ENCODE results near the gene POPDC2.

DNA sequence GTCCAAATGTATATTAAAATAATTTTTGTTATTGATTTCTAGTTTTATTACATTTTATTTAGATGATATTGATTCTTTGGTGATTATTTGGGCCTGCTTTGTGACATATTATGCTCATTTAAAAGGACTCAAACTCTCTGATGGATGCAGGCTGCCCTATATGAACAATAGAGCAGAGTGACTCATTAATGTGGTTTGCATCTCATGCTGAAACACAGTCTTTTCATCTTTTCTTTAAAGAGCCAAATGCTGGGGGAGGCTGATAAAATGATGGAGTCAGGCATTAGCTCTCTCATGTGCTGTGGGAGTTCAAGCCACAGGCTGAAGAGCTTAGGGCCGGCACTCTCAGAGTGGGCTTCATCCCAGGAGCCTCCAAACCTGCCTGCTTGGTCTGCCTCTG lies 55.5 kb downstream of the POPDC2 start:
- no peak for TF ChIP-seq POLR2A (IDR thresholded peaks at IDR 0.05; ENCODE audit: low read depth, low read length)
- TF ChIP-seq, protein P1, sequence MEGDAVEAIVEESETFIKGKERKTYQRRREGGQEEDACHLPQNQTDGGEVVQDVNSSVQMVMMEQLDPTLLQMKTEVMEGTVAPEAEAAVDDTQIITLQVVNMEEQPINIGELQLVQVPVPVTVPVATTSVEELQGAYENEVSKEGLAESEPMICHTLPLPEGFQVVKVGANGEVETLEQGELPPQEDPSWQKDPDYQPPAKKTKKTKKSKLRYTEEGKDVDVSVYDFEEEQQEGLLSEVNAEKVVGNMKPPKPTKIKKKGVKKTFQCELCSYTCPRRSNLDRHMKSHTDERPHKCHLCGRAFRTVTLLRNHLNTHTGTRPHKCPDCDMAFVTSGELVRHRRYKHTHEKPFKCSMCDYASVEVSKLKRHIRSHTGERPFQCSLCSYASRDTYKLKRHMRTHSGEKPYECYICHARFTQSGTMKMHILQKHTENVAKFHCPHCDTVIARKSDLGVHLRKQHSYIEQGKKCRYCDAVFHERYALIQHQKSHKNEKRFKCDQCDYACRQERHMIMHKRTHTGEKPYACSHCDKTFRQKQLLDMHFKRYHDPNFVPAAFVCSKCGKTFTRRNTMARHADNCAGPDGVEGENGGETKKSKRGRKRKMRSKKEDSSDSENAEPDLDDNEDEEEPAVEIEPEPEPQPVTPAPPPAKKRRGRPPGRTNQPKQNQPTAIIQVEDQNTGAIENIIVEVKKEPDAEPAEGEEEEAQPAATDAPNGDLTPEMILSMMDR (IDR thresholded peaks at IDR 0.05; ENCODE audit: extremely low read depth in 1 of 2, insufficient read depth in 1 of 2, low read depth in 1 of 2, low read length in 2 of 2): no peak

All from endothelial cell of umbilical vein (primary cell).